ENCODE results near the gene CFAP46. TPM values are rescaled to one million over a fixed set of nuclear protein-coding genes. Genes with fewer than 3 reads are reported as not detected.

The CFAP46 gene
- total and polyA plus RNA-seq, 2 of the 4 experiments (the other 2 are of a cell fraction): 1.3 to 1.8 TPM

GRCh38 chr10:132879408-132880127, 62.8 kb downstream of the CFAP46 start:
- Histone ChIP-seq H4K91ac (ENCODE audit: insufficient read depth, low read depth, low read length) (no peak overlapping the region), H4K8ac (ENCODE audit: low read depth in 2 of 2, low read length in 2 of 2) (no peak overlapping the region), H3K4me1 (ENCODE audit: control insufficient read depth, insufficient read depth, low read length) (no peaks in the 10 kb centered on the region), H3K27me3 (ENCODE audit: control insufficient read depth, insufficient read depth, low read length) (peaks cover 19% of the 10 kb centered on the region), H3K9ac (ENCODE audit: low read depth, low read length) (no peak overlapping the region), H4K20me1 (ENCODE audit: insufficient read depth, low read length) (no peaks in the 10 kb centered on the region), H3K56ac (ENCODE audit: extremely low read depth, insufficient read depth, low read length) (no peak overlapping the region), H2AK9ac (replicated peaks; ENCODE audit: low read depth, low read length, poor library complexity) (no peak overlapping the region), H3K14ac (replicated peaks; ENCODE audit: low read depth, low read length) (no peak overlapping the region), H3K9me1 (ENCODE audit: insufficient read depth, low read length) (no peaks in the 10 kb centered on the region), H2BK15ac (ENCODE audit: low read depth, low read length) (no peak overlapping the region), H2AK5ac (ENCODE audit: low read depth, low read length) (no peak overlapping the region), H4K5ac (ENCODE audit: low read depth, low read length) (no peak overlapping the region), H3K23ac (ENCODE audit: low read depth, low read length) (no peak overlapping the region), H2BK120ac (ENCODE audit: low read depth, low read length) (no peak overlapping the region), H3K18ac (ENCODE audit: low read depth, low read length) (no peak overlapping the region), H3K4me2 (ENCODE audit: low read depth, low read length) (no peak overlapping the region), H3K27ac (ENCODE audit: insufficient read depth, low read length) (no peak overlapping the region), H2BK20ac (ENCODE audit: low read depth, low read length) (no peak overlapping the region), H3K4me3 (ENCODE audit: insufficient read depth, low read depth, low read length) (no peak overlapping the region), H3K36me3 (ENCODE audit: control insufficient read depth, insufficient read depth, low read length) (no peaks in the 10 kb centered on the region), H3K79me1 (ENCODE audit: low read depth in 1 of 2, low read length in 2 of 2) (no peaks in the 10 kb centered on the region), H2BK5ac (ENCODE audit: low read depth, low read length, poor library complexity, severe bottlenecking) (no peak overlapping the region), H3K4ac (ENCODE audit: low read depth, low read length) (no peak overlapping the region), H2AFZ (replicated peaks; ENCODE audit: low read length, poor library complexity) (no peak overlapping the region), H3K9me3 (ENCODE audit: control insufficient read depth, insufficient read depth, low read length) (no peaks in the 10 kb centered on the region)
- intact Hi-C loops (cut with micrococcal nuclease) (no loop called here), in situ Hi-C loops (cut with MboI; ENCODE audit: low sequenced_read_pairs) (no loop called here), dilution Hi-C loops (cut with HindIII; ENCODE audit: low sequenced_read_pairs, unreplicated experiment) (no loop called here)
- ChIA-PET CTCF (no interaction called here), POLR2A (ENCODE audit: unreplicated experiment) (no interaction called here)
- TF ChIP-seq CHD1 (IDR thresholded peaks at IDR 0.05; ENCODE audit: low read depth, low read length) (no peak), NFE2L2 (IDR thresholded peaks at IDR 0.05; ENCODE audit: low read depth, low read length) (no peak), RAD21 (IDR thresholded peaks at IDR 0.05; ENCODE audit: low read length) (no peak), RFX5 (IDR thresholded peaks at IDR 0.05; ENCODE audit: low read depth, low read length) (no peak), CTCF (conservative IDR thresholded peaks at IDR 0.05; ENCODE audit: low read depth, low read length) (no peak), USF2 (IDR thresholded peaks at IDR 0.05; ENCODE audit: low read depth, low read length) (0 out of 2 replicates have a peak, but pooled peaks have one; percentile 9)
- no peak for DNase-seq
- peak; percentile 46 for ATAC-seq (ENCODE audit: low read depth)
- WGBS, 2 experiments (ENCODE audit: extremely low coverage in 2 of 2, insufficient read length in 1 of 2): 25% methylated on average over 12 of the region's 38 CpGs; no CpG with 5 or more reads in 1 of the 2 experiments
- BruUV-seq (replicated peaks): no TSS peak
